ENCODE data around the gene MYMX.
"Not testable (repeated sequence)": the region's sequence is repeated elsewhere in the genome, so short reads cannot be mapped to it uniquely, and the experiment has no call there.

Gene MYMX

DNA sequence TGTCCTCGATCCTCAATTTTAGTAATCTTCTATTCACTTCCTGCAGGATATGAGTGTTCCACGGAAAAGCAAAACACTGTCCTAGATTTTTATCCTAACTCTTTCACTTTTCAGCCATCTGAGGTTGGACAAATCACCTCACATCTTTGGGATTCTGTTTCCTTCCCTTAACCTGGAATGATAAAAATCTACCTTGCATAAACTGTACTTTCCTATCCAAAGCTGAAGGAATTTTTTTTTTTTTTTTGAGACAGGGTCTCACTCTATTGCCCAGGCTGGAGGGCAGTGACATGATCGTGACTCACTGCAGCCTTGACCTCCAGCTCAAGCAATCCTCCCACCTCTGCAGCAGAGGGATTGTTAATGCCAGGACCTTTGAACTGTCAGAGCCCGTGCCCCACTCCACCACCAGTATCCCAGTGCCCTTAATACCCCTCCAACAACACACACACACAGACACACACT is 37.6 kb upstream of the MYMX start:
- Histone ChIP-seq H3K27me3 (ENCODE audit: control insufficient read depth, insufficient read depth, low read length) (peaks cover 9% of the 10 kb centered on the region), H3K4me3 (ENCODE audit: low read length) (no peak overlapping the region), H3K9me3 (replicated peaks; ENCODE audit: low read length) (no peaks in the 10 kb centered on the region), H3K9ac (ENCODE audit: low read depth, low read length) (no peak overlapping the region), H3K4me1 (ENCODE audit: control insufficient read depth, insufficient read depth, low read length) (peaks cover 24% of the 10 kb centered on the region), H3K4me2 (ENCODE audit: low read length) (no peak overlapping the region), H3K36me3 (ENCODE audit: insufficient read depth, low read length) (no peaks in the 10 kb centered on the region)

DNA sequence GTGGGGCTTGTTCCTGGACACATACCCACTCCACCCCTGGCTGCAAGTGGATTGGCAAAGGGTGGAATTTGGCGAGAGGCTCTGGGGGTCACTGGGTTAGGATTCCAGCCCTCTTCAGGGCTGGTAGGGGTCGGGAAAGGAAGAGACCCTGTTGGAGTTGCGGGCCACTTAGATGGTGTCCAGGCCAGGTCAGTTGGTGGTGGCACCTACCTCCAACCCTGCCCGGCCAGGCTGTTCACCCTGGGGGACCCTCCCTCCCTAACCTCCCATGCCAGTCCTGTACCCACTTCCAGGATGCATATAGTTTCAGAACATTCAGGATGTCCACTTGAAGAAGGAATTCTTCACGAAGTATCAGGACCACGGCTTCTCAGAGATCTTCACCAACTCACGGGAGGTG is 37.1 kb upstream of the MYMX start:
- H3K4me2 ChIP-seq (ENCODE audit: low read length), result no peak overlapping the region
- peaks cover 13% of the 10 kb centered on the region for H3K27me3 ChIP-seq (ENCODE audit: control insufficient read depth, insufficient read depth, low read length)
- no peak overlapping the region for H3K4me3 ChIP-seq (ENCODE audit: low read length)
- peaks cover 24% of the 10 kb centered on the region for H3K4me1 ChIP-seq (ENCODE audit: control insufficient read depth, insufficient read depth, low read length)
- H3K36me3 ChIP-seq (ENCODE audit: insufficient read depth, low read length), result no peaks in the 10 kb centered on the region
- H3K9ac ChIP-seq (ENCODE audit: low read depth, low read length), result no peak overlapping the region
- no peaks in the 10 kb centered on the region for H3K9me3 ChIP-seq (replicated peaks; ENCODE audit: low read length)

DNA sequence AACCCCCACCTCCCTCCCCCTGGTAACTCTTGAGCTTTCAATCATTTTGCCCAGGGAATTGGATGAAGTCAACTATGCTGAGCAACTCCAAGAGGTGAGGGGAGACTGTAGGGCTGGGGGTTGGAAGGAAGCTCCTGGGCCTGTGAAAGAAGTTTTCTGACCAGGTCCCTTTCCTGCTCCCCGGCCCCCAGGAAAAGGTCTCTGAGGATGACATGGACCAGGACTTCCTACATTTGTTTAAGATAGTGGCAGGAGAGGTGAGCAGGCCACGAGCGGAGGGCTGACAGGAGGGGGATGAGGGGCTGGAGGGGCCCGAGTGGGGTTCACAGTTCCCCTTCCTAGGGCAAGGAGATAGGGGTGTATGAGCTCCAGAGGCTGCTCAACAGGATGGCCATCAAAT is 36.3 kb upstream of the MYMX start:
- Histone ChIP-seq H3K9me3 (replicated peaks; ENCODE audit: low read length) (no peaks in the 10 kb centered on the region), H3K4me2 (ENCODE audit: low read length) (no peak overlapping the region), H3K27me3 (ENCODE audit: control insufficient read depth, insufficient read depth, low read length) (peaks cover 16% of the 10 kb centered on the region), H3K4me1 (ENCODE audit: control insufficient read depth, insufficient read depth, low read length) (peaks cover 24% of the 10 kb centered on the region), H3K36me3 (ENCODE audit: insufficient read depth, low read length) (no peaks in the 10 kb centered on the region), H3K4me3 (ENCODE audit: low read length) (no peak overlapping the region), H3K9ac (ENCODE audit: low read depth, low read length) (no peak overlapping the region)

DNA sequence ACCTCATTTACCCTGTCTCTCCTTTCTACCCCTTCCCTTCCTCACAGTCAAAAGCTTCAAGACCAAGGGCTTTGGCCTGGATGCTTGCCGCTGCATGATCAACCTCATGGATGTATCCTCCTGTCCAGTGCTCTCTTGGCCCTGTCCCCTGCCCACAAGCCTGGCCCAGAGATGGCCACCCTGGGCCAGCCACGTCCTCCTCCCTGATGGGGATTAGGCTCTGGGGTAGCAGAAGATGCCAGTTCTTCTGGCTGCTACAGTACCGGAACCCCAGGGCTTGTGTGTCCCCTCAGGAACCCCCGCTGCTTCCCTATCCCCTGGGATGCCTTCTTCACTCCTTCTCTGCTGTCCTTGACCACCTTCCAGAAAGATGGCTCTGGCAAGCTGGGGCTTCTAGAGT is 35.8 kb upstream of the MYMX start:
- no peak overlapping the region for H3K4me3 ChIP-seq (ENCODE audit: low read length)
- H3K9ac ChIP-seq (ENCODE audit: low read depth, low read length), result no peak overlapping the region
- no peaks in the 10 kb centered on the region for H3K36me3 ChIP-seq (ENCODE audit: insufficient read depth, low read length)
- H3K4me2 ChIP-seq (ENCODE audit: low read length), result no peak overlapping the region
- peaks cover 18% of the 10 kb centered on the region for H3K27me3 ChIP-seq (ENCODE audit: control insufficient read depth, insufficient read depth, low read length)
- peaks cover 24% of the 10 kb centered on the region for H3K4me1 ChIP-seq (ENCODE audit: control insufficient read depth, insufficient read depth, low read length)
- no peaks in the 10 kb centered on the region for H3K9me3 ChIP-seq (replicated peaks; ENCODE audit: low read length)

GRCh38 chr6:44181784-44182183 is 34.9 kb upstream of the MYMX start:
- H3K9me3 ChIP-seq (replicated peaks; ENCODE audit: low read length); H3K36me3 ChIP-seq (ENCODE audit: insufficient read depth, low read length); H3K4me2 ChIP-seq (ENCODE audit: low read length); H3K9ac ChIP-seq (ENCODE audit: low read depth, low read length); H3K4me3 ChIP-seq (ENCODE audit: low read length): not testable (repeated sequence)
- Histone ChIP-seq H3K4me1 (ENCODE audit: control insufficient read depth, insufficient read depth, low read length) (peaks cover 24% of the 10 kb centered on the region), H3K27me3 (ENCODE audit: control insufficient read depth, insufficient read depth, low read length) (peaks cover 21% of the 10 kb centered on the region)

DNA sequence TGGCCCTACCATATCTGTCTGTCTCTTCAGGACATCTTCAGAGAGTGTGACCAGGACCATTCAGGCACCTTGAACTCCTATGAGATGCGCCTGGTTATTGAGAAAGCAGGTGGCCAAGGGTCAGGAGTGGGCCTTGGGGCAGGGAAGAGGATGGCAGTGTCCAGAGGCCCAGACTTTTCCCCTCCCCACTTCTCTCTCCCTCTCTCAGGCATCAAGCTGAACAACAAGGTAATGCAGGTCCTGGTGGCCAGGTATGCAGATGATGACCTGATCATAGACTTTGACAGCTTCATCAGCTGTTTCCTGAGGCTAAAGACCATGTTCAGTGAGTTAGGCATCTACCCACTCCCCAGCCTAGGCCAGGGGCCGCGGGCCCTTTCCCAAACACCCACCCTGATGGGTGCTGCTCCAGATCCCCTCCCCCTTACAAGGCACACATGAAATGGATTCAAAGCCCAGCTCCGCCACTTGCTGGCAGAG is 33.8 kb upstream of the MYMX start:
- no peak overlapping the region for H3K9ac ChIP-seq (ENCODE audit: low read depth, low read length)
- H3K27me3 ChIP-seq (ENCODE audit: control insufficient read depth, insufficient read depth, low read length), result peaks cover 21% of the 10 kb centered on the region
- no peak overlapping the region for H3K4me2 ChIP-seq (ENCODE audit: low read length)
- H3K4me3 ChIP-seq (ENCODE audit: low read length), result no peak overlapping the region
- peaks cover 16% of the 10 kb centered on the region for H3K4me1 ChIP-seq (ENCODE audit: control insufficient read depth, insufficient read depth, low read length)
- no peaks in the 10 kb centered on the region for H3K9me3 ChIP-seq (replicated peaks; ENCODE audit: low read length)
- H3K36me3 ChIP-seq (ENCODE audit: insufficient read depth, low read length), result no peaks in the 10 kb centered on the region

- Histone ChIP-seq H3K4me2 (ENCODE audit: low read length) (no peak overlapping the region), H3K9me3 (replicated peaks; ENCODE audit: low read length) (no peaks in the 10 kb centered on the region), H3K4me1 (ENCODE audit: control insufficient read depth, insufficient read depth, low read length) (peaks cover 9% of the 10 kb centered on the region), H3K27me3 (ENCODE audit: control insufficient read depth, insufficient read depth, low read length) (peaks cover 21% of the 10 kb centered on the region), H3K4me3 (ENCODE audit: low read length) (no peak overlapping the region), H3K36me3 (ENCODE audit: insufficient read depth, low read length) (no peaks in the 10 kb centered on the region), H3K9ac (ENCODE audit: low read depth, low read length) (no peak overlapping the region)
Observed at GRCh38 chr6:44183783-44184182, 32.9 kb upstream of the MYMX start.

GRCh38 chr6:44185356-44185755 is 31.4 kb upstream of the MYMX start:
- not testable (repeated sequence) for H3K4me3 ChIP-seq (ENCODE audit: low read length); H3K9me3 ChIP-seq (replicated peaks; ENCODE audit: low read length); H3K9ac ChIP-seq (ENCODE audit: low read depth, low read length); H3K36me3 ChIP-seq (ENCODE audit: insufficient read depth, low read length); H3K4me2 ChIP-seq (ENCODE audit: low read length); H3K4me1 ChIP-seq (ENCODE audit: control insufficient read depth, insufficient read depth, low read length)
- peaks cover 28% of the 10 kb centered on the region for H3K27me3 ChIP-seq (ENCODE audit: control insufficient read depth, insufficient read depth, low read length)

GRCh38 chr6:44185953-44186634 is 30.6 kb upstream of the MYMX start:
- Histone ChIP-seq H3K4me3 (ENCODE audit: low read length) (no peak overlapping the region), H3K9ac (ENCODE audit: low read depth, low read length) (no peak overlapping the region)

GRCh38 chr6:44186635-44187025 is 30.1 kb upstream of the MYMX start:
- H3K27me3 ChIP-seq (ENCODE audit: control insufficient read depth, insufficient read depth, low read length), result peaks cover 28% of the 10 kb centered on the region
- no peaks in the 10 kb centered on the region for H3K9me3 ChIP-seq (replicated peaks; ENCODE audit: low read length)
- H3K36me3 ChIP-seq (ENCODE audit: insufficient read depth, low read length), result no peaks in the 10 kb centered on the region
- no peak overlapping the region for H3K9ac ChIP-seq (ENCODE audit: low read depth, low read length)
- no peaks in the 10 kb centered on the region for H3K4me1 ChIP-seq (ENCODE audit: control insufficient read depth, insufficient read depth, low read length)
- H3K4me3 ChIP-seq (ENCODE audit: low read length), result no peak overlapping the region
- H3K4me2 ChIP-seq (ENCODE audit: low read length), result no peak overlapping the region

More at GRCh38 chr6:44185953-44186634, 30.6 kb upstream of the MYMX start:
- Histone ChIP-seq H3K4me1 (ENCODE audit: control insufficient read depth, insufficient read depth, low read length) (no peaks in the 10 kb centered on the region), H3K36me3 (ENCODE audit: insufficient read depth, low read length) (no peaks in the 10 kb centered on the region), H3K4me2 (ENCODE audit: low read length) (no peak overlapping the region), H3K9me3 (replicated peaks; ENCODE audit: low read length) (no peaks in the 10 kb centered on the region), H3K27me3 (ENCODE audit: control insufficient read depth, insufficient read depth, low read length) (peaks cover 28% of the 10 kb centered on the region)

DNA sequence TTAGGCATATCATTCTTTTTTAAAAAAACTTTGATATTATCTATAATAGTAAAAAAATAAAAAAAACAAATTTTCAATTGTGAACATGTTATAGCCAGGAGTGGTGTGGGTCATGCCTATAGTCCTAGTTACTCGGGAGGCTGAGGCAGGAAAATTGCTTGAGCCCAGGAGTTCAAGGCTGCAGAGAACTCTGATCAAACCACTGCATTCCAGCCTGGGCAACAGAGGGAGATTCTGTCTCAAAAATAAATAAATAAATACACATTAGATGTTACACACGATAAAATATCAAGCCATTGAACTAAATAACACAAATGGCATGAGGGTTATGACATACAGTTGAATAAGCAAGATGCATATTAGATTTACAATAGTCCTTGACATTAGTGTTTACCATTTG is 27.9 kb upstream of the MYMX start:
- Histone ChIP-seq H3K4me1 (ENCODE audit: control insufficient read depth, insufficient read depth, low read length) (no peaks in the 10 kb centered on the region), H3K9me3 (replicated peaks; ENCODE audit: low read length) (no peaks in the 10 kb centered on the region), H3K27me3 (ENCODE audit: control insufficient read depth, insufficient read depth, low read length) (peaks cover 27% of the 10 kb centered on the region), H3K4me3 (ENCODE audit: low read length) (no peak overlapping the region), H3K4me2 (ENCODE audit: low read length) (no peak overlapping the region), H3K9ac (ENCODE audit: low read depth, low read length) (no peak overlapping the region), H3K36me3 (ENCODE audit: insufficient read depth, low read length) (no peaks in the 10 kb centered on the region)

DNA sequence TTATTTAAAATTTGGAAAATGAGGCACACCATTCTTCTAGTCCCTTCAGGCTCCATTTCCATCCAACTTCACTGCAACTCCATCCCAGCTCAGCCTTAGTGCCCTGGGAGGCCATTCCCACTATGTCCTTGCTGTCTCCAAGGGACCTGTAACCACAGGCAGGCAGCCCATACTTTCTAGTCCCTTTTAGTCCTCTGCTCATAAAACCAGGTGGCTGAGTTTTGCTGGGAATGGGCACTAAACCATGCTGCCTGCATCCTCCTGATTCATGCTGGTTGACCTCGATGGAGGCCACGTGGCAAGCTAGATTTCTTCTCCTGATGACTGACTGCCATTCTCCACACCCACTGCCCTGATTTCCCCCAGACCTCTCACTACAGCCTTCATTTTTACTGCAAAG is 27.5 kb upstream of the MYMX start:
- no peak overlapping the region for H3K4me2 ChIP-seq (ENCODE audit: low read length)
- no peaks in the 10 kb centered on the region for H3K4me1 ChIP-seq (ENCODE audit: control insufficient read depth, insufficient read depth, low read length)

More for the DNA sequence above, 27.5 kb upstream of the MYMX start:
- H3K4me3 ChIP-seq (ENCODE audit: low read length), result no peak overlapping the region
- H3K27me3 ChIP-seq (ENCODE audit: control insufficient read depth, insufficient read depth, low read length), result peaks cover 25% of the 10 kb centered on the region
- no peaks in the 10 kb centered on the region for H3K36me3 ChIP-seq (ENCODE audit: insufficient read depth, low read length)
- H3K9me3 ChIP-seq (replicated peaks; ENCODE audit: low read length), result no peaks in the 10 kb centered on the region
- no peak overlapping the region for H3K9ac ChIP-seq (ENCODE audit: low read depth, low read length)

All from skeletal muscle satellite cell (primary cell).